IMR-90 (cell line): ENCODE data around the gene FBXW11.

Experiments used
- CTCF ChIP-seq: conservative IDR thresholded peaks from 2 replicates; pipeline ENCODE4 v1.5.1; 2012; ENCODE audit warnings: mild to moderate bottlenecking, low read depth, low read length, improper control_type of control experiment
- MXI1 ChIP-seq: IDR thresholded peaks from 2 replicates; pipeline ENCODE4 v1.6.1; 2012; ENCODE audit warnings: low read depth, mild to moderate bottlenecking, low read length, moderate library complexity, borderline replicate concordance
- POLR2A ChIP-seq: IDR thresholded peaks from 2 replicates; pipeline ENCODE4 v1.6.1; 2012; ENCODE audit warnings: mild to moderate bottlenecking, low read depth, low read length

GRCh38 chr5:172044631-172045314 lies 38.3 kb upstream of the FBXW11 start:
- TF ChIP-seq CTCF (no peak), MXI1 (no peak), POLR2A (no peak)
